Cortex of kidney (tissue), 1 donor: ENCODE results near the gene ZFHX3.

Source experiments
- DNase-seq: peaks from one replicate; lab custom pipeline; 2025; lab: John Stamatoyannopoulos, UW

The ZFHX3 gene

DNA sequence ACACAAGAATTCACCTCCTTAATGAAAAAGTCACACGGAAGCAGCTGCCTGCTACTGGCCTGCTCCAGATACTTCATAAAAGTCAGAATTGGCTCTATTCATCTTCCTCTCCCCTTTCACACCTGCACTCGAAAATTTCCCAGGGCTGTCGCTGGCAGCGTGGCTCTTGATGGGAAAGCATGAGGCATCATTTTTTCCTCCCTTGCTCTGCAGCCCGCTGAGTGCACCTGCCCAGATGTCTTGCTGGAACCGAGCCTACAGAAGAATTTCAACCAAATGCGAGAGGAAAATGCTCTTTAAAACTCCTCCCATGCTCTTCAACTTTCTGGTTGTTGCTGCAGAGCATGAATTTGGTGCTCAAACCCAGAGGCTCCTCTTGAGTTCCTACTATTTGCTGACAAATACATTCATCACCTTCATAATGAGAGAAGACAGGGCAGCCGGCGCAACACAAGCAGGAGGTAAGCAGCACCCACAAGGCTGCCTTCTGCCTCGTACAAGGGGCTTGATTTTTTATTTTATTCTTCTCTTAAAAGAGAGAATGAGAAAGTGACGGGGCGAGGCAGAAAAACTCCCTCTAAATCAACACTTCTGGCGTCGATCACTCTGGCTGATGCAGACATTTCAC lies 146.8 kb downstream of the ZFHX3 start:
- no peak for DNase-seq

GRCh38 chr16:72898216-72898825 lies 149.6 kb downstream of the ZFHX3 start:
- DNase-seq: no peak

- DNase-seq: no peak
Measured at GRCh38 chr16:72897707-72898106, 150.2 kb downstream of the ZFHX3 start.

- DNase-seq: no peak
Measured at GRCh38 chr16:72896485-72897118, 151.3 kb downstream of the ZFHX3 start.

GRCh38 chr16:72895951-72896350 lies 152.0 kb downstream of the ZFHX3 start:
- no peak for DNase-seq

DNA sequence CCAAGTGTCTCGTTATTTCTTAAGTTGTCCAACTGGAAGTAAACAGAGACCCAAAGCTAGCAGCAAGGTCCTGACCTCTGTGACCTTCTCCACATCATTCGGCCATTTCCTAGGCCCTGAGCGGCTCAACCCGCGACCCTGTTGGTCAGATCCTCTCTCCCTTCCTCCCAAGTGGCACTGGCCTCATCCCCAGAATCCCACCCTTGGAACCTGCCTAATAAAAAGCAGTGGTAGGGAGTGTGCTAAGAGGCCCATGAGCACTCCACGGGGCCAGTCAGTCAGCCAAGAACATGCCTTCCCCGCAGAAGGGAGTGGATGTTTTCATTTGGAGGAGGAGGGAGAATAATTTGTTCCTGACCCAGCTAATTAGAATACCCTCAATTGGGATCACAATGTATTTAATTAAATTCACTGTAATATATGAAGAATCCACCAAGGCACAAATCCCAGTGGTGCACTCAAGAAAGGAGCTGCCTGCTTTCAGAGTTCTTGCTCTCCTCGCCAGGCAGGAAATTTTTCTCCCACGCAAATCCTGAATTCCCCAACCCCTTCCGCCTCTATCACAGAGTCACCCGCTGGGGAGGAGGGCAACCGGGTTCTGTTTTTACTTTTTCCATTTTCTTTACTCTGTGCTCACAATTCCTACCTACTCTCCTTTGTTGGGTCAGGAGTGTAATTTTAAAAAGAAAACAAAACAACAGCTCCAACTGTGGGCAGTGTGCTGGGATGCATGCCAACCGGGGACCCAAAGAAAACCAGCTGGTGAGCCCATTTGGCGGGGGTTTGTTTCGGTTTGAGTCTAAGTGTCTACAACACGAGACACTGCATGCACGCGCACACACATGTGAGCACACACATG lies 153.4 kb downstream of the ZFHX3 start:
- DNase-seq: no peak

GRCh38 chr16:72891291-72892227 lies 156.4 kb downstream of the ZFHX3 start:
- no peak for DNase-seq

DNA sequence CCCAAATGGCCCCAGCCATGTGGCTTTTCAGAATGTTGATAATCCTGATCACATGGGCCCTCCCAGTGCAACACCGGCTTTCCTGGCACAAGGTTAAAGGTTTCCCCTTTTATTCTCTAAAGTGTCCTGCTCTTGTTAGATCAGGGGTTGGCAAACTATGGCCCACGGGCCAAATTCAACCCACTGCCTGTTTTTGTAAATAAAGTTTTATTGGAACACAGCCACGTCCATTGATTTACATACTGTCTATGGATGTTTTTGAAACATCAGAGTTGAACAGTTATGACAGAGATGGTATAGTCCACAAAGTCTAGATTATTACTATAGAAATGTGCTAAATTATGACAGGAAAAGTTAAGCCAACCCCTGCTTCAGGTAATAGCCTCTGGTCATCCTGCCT lies 157.3 kb downstream of the ZFHX3 start:
- no peak for DNase-seq

GRCh38 chr16:72889616-72890582 lies 158.0 kb downstream of the ZFHX3 start:
- DNase-seq: no peak

DNA sequence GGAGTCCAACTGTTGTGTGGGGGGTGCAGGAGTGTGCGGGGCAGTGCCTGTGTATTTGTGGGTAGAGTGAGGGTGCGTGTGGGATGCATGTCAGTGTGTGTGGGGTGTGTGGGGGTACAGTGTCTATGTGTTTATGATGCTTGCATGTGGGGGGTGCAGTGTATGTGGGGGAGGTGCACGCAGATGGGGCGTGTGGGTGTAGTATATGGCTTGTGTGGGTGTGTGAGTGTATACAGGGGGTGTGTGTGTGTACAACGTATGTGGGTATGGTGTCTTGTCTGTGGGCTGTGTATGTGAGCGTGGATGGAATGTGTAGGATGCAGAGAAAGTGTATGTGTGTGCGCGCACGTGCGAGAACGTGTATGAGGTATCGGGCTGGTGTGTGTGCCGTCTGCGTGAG lies 160.4 kb downstream of the ZFHX3 start:
- no peak for DNase-seq

- no peak for DNase-seq
Measured at GRCh38 chr16:72886346-72886974, 161.5 kb downstream of the ZFHX3 start.

- DNase-seq: no peak
Measured at GRCh38 chr16:72884573-72884972, 163.4 kb downstream of the ZFHX3 start.

GRCh38 chr16:72884037-72884436 lies 163.9 kb downstream of the ZFHX3 start:
- DNase-seq: no peak

DNA sequence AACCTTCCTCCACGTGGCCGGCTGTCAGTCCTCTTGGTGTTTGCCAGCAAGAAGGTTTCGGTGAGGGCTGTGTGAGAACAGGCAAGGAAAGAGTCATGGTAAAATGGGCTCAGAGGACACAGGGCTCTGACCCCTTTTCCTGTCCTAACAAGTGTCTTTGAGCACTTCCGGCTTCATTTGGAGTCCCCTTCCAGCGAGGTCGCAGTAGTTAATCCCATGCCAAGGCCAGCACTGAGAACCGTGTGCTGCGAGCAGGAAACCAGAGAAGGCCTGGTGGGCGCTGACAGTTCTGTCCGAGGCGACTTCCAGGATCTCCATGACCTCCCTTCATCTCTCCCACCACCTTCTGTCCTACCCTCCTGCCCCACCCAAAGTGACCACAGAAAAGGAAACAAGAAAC lies 168.1 kb downstream of the ZFHX3 start:
- DNase-seq: no peak

- no peak for DNase-seq
Measured at GRCh38 chr16:72878301-72879269, 169.3 kb downstream of the ZFHX3 start.

GRCh38 chr16:72877374-72878028 lies 170.4 kb downstream of the ZFHX3 start:
- no peak for DNase-seq

GRCh38 chr16:72876981-72877373 lies 171.0 kb downstream of the ZFHX3 start:
- no peak for DNase-seq

DNA sequence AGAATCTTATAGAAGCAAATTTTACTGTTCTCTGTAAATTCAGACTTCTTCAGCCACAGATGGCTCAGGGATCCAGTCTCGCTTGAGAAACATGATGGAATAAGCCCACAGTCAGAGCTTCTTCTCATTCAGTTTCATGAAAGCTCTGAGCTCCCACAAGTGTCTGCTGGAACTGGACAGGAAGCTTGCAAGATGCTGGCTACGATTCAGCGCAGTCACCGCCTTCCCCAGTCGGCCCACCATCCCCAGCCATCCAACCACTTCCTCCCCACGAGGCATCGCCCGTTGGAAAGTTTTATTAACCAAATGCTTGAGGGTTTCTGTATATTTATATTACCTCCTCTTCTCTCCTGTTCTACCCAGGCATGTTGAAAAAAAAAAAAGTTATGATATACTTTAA lies 171.7 kb downstream of the ZFHX3 start:
- DNase-seq: no peak
